ENCODE measurements around the gene GCLM. TPM values are rescaled to one million over a fixed set of nuclear protein-coding genes. Genes with fewer than 3 reads are reported as not detected.
"Not testable (repeated sequence)": the region's sequence is repeated elsewhere in the genome, so short reads cannot be mapped to it uniquely, and the experiment has no call there.

The GCLM gene
- total RNA-seq, 1 experiment from 2014 or later = 194 TPM

DNA sequence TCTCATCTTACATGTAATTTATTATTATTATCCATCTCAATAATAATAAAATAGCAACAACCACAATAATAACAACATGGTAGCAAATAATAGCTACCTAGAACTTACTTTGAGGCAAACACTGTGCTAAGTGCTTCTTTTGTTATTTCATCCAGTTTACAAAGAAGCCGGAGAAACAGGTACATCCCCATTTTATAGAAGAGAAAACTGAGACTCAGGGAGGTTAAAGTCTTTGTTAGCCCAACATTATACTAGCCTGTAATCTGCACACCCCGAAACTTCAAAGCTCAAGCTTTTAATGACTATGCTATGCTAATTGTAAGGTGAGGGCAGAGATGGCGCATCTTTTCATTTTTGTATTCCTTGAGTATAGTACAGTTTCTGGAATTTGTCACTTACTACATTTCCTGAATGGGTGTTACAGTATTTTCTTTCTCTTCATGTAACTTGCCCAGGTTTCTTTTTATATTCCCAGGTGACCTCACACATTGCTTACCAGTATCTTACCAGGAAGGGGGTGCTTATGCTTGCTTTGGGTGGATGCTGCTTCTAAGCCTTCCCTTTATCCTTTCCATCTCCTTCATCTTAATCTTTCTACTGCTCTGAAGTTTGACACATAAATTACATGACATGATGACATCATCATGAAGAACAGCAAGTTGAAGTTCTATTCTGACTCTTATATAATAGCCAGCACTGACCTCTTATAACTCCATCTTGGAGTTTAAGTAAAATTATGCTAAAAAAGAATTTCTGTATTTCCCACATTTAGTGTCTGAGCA, 8.3 kb downstream of the GCLM start:
- DNase-seq (ENCODE audit: low read depth) = no peak
- in situ Hi-C loops (cut with HindIII; ENCODE audit: low pct_unique_long_range_greater_than_20kb, low sequenced_read_pairs) = no loop called here

DNA sequence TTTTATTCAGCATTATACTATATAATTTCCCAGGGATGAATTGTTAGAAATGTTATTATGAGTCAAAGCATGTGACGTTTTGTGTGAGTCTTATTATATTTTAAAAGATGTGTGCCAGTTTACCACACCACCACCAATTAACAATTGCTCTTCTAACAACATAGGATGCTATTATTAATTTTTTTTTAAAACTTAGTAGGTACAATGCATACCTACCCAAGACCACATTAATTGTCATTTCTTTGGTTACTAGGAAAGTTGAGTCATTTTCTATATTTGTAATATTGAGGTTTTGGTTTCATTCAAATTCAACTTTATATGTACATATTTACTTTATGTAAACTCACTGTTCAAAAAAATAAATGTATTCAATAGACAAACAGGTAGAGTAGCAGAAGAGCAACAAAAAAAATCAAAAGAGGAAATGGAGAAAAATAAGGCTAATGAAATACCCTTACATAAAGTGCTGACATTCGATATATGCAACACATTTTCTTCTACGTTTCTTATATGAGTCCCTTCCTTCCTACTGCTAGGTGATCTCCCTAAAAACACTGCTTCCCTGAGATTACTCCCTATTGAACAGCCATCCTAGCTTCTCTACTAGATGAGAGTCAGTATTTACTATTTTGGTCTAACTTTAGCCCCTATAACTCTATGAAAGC, 9.6 kb downstream of the GCLM start:
- no peak for DNase-seq (ENCODE audit: low read depth)
- in situ Hi-C loops (cut with HindIII; ENCODE audit: low pct_unique_long_range_greater_than_20kb, low sequenced_read_pairs) = no loop called here

DNA sequence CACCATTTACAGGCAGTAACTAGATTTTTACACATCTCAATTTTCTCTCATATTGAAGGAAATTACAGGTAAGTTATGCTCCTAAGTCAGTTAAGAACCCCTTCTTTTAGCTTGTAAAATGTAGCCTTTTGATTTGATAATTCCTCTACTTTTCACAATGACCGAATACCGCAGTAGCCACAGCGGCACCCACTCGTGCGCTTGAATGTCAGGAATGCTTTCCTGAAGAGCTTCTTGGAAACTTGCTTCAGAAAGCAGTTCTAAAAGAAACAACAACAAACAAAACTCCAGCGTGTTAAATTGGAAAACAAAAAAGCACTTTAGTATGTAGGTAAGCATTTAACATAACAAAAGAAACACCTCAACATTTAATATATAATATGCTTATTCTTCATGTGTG, 20.3 kb downstream of the GCLM start:
- DNase-seq (ENCODE audit: low read depth) = no peak
- in situ Hi-C loops (cut with HindIII; ENCODE audit: low pct_unique_long_range_greater_than_20kb, low sequenced_read_pairs) = no loop called here

DNA sequence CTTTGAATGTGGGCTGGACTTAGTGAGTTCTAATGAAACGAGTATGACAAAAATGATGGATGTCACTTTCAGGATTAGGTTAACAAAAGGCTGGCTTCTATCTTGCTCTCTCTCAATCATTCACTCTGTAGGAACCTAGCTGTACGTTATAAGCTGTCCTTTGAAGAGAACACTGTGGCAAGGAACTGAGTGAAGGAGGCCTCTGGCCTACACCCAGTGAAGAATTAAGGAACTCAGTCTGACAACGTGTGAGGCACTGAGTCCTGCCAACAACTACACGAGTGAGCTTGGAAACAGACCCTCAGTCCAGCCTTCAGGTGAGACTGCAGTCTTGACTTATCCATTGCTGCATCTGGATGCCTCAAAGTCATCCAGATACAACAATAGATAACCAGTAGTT, 27.0 kb downstream of the GCLM start:
- no peak for DNase-seq (ENCODE audit: low read depth)
- in situ Hi-C loops (cut with HindIII; ENCODE audit: low pct_unique_long_range_greater_than_20kb, low sequenced_read_pairs) = no loop called here

DNA sequence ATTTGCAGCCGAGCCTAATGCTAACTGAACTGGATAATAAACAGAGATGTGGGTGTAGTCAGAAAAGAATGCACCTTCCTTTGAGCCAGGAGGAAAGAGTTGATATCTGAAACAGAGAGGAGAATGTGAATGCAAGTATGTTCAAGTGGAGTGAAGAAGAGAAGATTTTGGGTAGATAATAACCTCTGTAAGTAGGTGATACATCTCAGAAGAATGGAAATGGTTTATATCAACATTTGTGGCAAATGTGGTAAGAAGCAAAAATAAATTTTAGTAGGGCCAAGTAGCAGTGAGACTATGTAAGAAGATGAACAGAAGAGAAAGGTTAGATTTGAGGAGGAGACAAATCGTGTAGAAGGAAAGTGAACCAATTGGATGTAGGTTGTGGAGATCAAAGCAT, 28.5 kb downstream of the GCLM start:
- DNase-seq (ENCODE audit: low read depth) = no peak
- in situ Hi-C loops (cut with HindIII; ENCODE audit: low pct_unique_long_range_greater_than_20kb, low sequenced_read_pairs) = no loop called here

DNA sequence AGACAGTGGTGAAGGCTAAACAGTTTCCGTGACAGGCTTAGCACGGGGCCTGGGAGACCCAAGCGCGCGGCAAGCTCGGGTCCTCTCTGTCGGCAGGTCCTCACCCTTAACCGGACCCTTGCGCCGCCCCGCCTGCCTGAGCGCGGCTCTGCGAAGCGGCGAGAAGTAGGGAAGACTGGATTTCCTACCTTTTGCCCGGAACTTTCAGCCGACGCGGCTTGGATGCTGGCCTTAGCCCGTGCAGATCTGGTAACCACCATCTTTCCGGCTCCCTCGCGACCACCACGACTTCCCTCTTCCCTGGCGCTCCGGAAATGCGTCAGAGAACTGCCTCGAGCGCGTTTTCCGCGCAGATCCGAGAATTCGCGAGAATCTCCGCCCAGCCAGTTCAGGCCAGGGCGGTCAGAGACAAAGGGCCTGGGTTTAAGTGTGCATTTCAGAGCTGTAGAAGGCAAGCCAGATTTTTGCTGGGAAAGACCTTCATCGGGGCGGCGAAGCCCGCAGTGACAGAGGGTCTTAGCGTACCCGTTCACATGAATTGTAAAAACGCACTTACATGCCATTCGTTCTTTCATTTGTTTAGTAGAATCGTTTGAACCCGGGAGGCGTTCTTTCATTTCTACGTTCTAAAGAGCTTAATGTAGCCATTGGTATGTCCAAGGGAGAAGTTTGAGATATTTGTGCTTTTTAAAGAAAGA, 30.2 kb downstream of the GCLM start, which contains the start of gene DNTTIP2:
Gene DNTTIP2 (minus strand): TSS at position 318 of the 698 bp plus-strand sequence. CDS start 58 bp downstream, at position 260.
- in situ Hi-C loops (cut with HindIII; ENCODE audit: low pct_unique_long_range_greater_than_20kb, low sequenced_read_pairs) = no loop called here

DNA sequence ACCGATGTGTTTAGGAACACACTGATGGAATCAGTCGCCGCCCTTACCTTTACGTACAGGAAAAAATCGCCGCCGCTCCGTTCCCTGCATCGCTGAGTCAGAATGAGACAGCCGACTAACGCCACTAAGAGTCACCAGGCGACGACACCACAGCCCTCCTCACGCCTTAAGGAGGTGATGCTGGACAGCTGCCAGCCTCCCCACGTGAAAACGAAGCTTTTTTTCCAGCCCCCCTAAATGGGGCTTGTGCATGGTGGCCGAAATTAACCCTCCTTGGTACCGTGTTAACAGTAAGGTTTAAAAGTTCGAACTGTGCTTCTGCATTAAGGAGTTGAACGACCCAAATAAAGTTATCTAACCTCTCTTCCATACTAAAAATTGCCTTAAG, 30.7 kb downstream of the GCLM start:
- peak; percentile 67 for DNase-seq (ENCODE audit: low read depth)
- in situ Hi-C loops (cut with HindIII; ENCODE audit: low pct_unique_long_range_greater_than_20kb, low sequenced_read_pairs) = no loop called here

More for the DNA sequence above, 30.2 kb downstream of the GCLM start, which contains the start of gene DNTTIP2:
- peak; percentile 84 for DNase-seq (ENCODE audit: low read depth)

DNA sequence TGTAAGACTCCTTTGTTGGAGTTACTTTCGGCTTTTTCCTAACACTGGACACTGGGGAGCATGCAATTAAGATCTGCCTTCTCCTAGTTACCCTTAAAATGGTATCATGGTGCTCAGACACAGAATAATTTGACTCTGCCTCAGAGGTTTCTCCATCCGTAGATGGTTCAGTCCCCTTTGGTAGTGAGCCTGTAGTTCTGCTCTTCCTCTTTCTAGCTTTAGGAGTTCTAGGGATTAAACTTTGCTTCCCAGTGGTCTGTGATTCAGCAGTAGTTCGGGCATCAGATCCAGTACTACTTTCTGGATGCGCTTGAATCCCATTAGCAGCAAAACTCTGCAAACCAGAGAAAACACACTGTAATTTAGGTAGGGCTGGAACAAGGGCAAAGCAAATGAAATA, 31.7 kb downstream of the GCLM start:
- in situ Hi-C loops (cut with HindIII; ENCODE audit: low pct_unique_long_range_greater_than_20kb, low sequenced_read_pairs) = no loop called here
- no peak for DNase-seq (ENCODE audit: low read depth)

DNA sequence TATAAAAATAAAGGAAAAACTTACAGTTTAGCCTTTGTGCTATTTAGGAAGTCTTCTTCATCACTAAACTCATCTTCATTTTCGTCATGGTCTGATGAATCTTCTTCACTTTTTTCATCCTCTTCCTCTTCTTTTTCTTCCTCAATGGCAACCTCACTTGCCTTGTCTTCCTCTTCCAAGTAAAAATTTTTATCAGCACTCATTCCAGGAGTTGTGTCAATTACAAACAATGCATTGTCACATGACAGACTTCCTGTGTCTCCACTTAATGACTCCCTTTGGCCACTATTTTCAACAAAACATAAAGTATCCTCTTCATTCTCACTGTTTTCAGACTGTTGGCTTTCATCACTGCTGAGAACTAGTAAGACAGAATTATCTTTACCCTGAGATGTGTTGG, 33.0 kb downstream of the GCLM start:
- no peak for DNase-seq (ENCODE audit: low read depth)
- in situ Hi-C loops (cut with HindIII; ENCODE audit: low pct_unique_long_range_greater_than_20kb, low sequenced_read_pairs) = no loop called here

DNA sequence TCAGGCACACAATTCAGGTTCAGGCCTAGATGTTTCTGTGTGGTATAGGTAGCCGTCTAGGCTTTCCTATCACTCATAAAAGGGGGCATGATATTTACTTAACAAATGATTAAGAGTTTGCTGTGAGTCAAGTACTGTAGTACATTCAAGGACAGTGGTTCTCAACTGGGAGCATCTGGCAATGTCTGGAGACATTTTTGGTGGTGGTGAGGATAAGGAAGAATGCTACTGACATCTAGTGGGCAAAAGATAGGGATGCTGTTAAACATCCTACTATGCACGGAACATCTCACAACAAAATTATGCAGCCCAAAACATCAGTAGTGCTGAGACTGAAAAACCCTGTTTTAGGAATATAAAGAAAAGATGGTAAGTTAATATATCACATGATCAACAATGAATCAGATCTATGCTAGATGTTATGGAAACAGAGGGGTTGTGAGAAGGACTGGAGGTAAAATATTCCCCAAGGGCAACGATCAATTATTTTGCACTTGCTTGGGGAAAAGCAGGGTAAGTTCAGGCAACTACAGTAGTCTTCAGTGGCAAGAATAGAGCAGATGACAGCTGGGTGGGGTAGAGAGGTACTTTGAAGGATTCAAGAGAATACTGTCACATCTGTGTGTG, 35.1 kb downstream of the GCLM start:
- no peak for DNase-seq (ENCODE audit: low read depth)
- in situ Hi-C loops (cut with HindIII; ENCODE audit: low pct_unique_long_range_greater_than_20kb, low sequenced_read_pairs) = no loop called here

DNA sequence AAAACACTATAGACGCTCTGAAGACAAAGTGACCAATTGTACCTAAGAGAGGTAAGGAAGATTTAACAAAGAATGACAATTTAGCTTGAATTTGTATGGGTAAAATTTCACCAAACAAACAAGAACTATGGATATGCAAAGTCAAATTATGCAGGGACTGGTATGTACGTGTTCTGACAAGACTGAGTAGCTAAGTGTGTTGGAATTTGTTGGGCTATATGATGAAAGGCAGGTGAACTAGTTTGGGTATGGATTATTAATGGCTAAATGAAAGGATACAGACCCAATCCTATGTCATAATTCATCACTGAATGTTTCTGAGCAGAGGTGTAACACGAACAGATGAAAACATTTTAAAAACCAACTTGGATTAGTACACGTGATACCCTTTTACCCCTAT, 37.9 kb downstream of the GCLM start:
- in situ Hi-C loops (cut with HindIII; ENCODE audit: low pct_unique_long_range_greater_than_20kb, low sequenced_read_pairs) = no loop called here
- DNase-seq (ENCODE audit: low read depth) = no peak

DNA sequence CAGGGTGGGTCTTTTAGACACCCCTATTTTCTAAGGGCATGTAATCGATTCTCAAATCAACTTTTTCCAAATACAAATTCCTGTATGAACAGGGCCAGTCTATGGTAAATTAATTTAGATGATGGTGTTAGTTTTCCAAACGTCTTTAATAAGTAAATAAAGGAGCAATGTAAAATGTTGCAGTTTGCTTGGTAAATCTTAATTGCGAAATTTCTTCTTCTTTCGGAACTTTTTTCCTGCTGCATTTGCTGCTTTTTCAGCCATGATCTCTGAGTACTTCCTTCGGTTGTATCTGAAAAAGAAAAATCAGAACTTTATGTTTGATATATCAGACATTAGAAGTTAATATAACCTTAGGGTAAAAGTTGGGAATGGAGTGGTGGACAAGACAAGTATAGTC, 39.6 kb downstream of the GCLM start:
- in situ Hi-C loops (cut with HindIII; ENCODE audit: low pct_unique_long_range_greater_than_20kb, low sequenced_read_pairs) = no loop called here
- no peak for DNase-seq (ENCODE audit: low read depth)

DNA sequence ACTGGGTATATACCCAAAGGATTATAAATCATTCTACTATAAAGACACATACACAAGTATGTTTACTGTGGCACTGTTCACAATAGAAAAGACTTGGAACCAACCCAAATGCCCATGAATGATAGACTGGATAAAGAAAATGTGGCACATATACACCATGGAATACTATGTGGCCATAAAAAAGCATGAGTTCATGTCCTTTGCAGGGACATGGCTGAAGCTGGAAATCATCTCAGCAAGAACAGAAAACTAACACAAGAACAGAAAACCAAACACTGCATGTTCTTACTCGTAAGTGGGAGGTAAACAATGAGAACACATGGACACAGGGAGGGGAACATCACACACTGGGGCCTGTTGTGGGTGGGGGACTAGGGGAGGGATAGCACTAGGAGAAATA, 40.7 kb downstream of the GCLM start:
- in situ Hi-C loops (cut with HindIII; ENCODE audit: low pct_unique_long_range_greater_than_20kb, low sequenced_read_pairs) = not testable (repeated sequence)

DNA sequence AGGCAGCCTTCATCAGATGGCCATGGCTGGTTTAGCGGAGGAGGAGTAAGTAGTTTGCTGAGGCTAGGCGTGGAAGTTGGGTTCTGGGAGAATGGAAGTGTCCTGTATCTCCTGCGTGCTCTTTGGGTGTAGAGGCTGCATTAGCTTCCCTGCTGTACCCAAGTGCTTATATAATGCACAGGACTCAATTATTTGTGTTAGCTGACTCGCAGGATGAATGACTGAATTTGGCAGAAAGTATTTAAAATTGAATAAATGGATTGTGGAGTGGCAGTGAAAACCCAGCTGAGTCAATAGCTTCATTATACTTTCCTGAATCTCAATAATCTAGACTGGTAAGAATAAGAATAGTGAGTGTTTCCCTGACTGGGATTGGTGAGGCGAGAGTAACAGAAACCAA, 44.0 kb downstream of the GCLM start:
- in situ Hi-C loops (cut with HindIII; ENCODE audit: low pct_unique_long_range_greater_than_20kb, low sequenced_read_pairs) = no loop called here
- no peak for DNase-seq (ENCODE audit: low read depth)

More for the DNA sequence above, 40.7 kb downstream of the GCLM start:
- DNase-seq (ENCODE audit: low read depth) = not testable (repeated sequence)

DNA sequence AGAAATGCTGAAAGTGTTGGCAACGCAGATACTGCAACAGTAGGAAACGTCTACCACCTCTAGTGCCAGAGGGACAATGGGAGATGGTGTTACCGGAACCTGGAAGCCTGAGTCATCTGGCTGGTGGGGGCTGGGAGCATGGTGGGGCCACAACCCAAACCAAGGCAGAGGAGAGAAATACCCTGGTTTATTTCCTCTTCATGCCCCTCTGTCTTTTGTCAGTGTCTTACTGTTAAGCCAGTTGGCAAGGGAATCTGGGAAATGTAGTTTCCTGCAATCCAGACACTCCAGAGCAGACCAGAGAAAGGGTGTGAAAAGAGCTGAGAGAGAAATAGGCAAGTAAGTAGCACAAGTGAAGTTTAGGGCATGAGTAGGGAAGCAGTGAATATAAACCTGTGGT, 45.1 kb downstream of the GCLM start:
- in situ Hi-C loops (cut with HindIII; ENCODE audit: low pct_unique_long_range_greater_than_20kb, low sequenced_read_pairs) = no loop called here
- no peak for DNase-seq (ENCODE audit: low read depth)

DNA sequence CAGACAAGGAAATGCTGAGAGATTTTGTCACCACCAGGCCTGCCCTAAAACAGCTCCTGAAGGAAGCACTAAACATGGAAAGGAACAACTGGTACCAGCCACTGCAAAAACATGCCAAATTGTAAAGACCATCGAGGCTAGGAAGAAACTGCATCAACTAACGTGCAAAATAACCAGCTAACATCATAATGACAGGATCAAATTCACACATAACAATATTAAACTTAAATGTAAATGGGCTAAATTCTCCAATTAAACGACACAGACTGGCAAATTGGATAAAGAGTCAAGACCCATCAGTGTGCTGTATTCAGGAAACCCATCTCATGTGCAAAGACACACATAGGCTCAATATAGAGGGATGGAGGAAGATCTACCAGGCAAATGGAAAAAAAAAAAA, 51.6 kb downstream of the GCLM start:
- in situ Hi-C loops (cut with HindIII; ENCODE audit: low pct_unique_long_range_greater_than_20kb, low sequenced_read_pairs); DNase-seq (ENCODE audit: low read depth): not testable (repeated sequence)

DNA sequence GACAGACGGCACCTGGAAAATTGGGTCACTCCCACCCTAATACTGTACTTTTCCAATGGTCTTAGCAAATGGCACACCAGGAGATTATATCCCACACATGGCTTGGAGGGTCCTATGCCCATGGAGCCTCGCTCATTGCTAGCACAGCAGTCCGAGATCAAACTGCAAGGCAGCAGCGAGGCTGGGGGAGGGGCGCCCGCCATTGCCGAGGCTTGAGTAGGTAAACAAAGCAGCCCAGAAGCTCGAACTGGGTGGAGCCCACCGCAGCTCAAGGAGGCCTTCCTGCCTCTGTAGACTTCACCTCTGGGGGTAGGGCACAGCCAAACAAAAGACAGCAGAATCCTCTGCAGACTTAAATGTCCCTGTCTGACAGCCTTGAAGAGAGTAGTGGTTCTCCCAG, 53.2 kb downstream of the GCLM start:
- DNase-seq (ENCODE audit: low read depth); in situ Hi-C loops (cut with HindIII; ENCODE audit: low pct_unique_long_range_greater_than_20kb, low sequenced_read_pairs): not testable (repeated sequence)

DNA sequence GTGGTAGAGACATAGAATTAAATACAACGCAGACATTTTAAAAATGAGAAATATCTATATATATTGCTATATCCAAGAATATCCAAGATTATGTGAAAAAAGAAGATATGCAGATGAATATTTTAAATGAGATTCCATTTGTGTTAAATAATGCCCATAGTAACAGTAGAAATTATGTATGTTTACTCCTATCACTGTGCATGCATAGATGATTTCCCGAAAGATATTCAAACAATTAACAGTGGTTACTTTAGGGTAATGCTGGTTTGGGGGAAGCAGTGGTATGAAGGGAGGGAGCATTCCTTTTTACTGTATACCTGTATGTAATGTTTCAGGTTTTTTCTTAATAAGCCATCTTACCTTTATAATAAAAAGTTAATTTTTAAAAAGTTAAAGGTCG, 55.3 kb downstream of the GCLM start:
- in situ Hi-C loops (cut with HindIII; ENCODE audit: low pct_unique_long_range_greater_than_20kb, low sequenced_read_pairs) = no loop called here
- DNase-seq (ENCODE audit: low read depth) = no peak

DNA sequence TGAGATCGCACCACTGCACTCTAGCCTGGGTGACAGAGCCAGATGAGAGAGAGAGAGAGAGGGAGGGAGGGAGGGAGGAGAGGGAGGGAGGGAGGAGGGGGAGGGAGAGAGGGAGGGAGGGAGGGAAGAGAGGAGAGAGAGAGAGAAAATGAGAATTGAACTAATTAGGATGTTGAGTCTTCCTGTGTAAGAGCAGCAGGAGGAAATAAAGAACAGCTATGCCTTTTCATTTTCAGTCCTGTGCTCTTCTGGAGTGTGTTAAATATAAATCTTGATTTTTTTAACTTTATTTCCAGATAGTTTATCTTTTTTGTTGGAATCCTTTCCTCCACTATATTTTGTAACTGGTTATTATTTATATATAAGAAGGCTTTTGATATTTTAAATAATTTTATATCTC, 57.4 kb downstream of the GCLM start:
- in situ Hi-C loops (cut with HindIII; ENCODE audit: low pct_unique_long_range_greater_than_20kb, low sequenced_read_pairs) = no loop called here
- DNase-seq (ENCODE audit: low read depth) = no peak

Measured in Caki2 (cell line).